Measurements from ENCODE around the gene CCDC112.

DNA sequence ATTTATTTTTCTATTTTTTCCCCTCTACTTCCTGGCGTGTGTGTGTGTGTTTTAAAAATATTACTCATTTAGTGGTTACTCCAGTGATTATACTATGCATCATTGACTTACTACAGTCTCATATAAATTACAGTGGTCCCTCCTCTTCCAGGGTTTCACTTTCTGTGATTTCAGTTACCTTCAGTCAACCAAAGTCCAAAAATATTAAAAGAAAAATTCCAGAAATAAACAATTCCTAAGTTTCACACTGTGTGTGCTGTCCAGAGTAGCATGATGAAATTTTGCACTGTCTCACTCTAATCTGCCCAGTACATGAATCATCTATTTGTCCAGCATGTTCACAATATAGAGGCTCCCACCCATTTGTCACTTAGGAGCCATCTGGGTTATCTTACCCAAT, 47.4 kb upstream of the CCDC112 start:
- TF ChIP-seq, protein P1, sequence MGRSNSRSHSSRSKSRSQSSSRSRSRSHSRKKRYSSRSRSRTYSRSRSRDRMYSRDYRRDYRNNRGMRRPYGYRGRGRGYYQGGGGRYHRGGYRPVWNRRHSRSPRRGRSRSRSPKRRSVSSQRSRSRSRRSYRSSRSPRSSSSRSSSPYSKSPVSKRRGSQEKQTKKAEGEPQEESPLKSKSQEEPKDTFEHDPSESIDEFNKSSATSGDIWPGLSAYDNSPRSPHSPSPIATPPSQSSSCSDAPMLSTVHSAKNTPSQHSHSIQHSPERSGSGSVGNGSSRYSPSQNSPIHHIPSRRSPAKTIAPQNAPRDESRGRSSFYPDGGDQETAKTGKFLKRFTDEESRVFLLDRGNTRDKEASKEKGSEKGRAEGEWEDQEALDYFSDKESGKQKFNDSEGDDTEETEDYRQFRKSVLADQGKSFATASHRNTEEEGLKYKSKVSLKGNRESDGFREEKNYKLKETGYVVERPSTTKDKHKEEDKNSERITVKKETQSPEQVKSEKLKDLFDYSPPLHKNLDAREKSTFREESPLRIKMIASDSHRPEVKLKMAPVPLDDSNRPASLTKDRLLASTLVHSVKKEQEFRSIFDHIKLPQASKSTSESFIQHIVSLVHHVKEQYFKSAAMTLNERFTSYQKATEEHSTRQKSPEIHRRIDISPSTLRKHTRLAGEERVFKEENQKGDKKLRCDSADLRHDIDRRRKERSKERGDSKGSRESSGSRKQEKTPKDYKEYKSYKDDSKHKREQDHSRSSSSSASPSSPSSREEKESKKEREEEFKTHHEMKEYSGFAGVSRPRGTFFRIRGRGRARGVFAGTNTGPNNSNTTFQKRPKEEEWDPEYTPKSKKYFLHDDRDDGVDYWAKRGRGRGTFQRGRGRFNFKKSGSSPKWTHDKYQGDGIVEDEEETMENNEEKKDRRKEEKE (IDR thresholded peaks at IDR 0.05), result no peak
- TF ChIP-seq NFATC3 (CRISPR knock-in tag; IDR thresholded peaks at IDR 0.05), result no peak
- TF ChIP-seq, protein P2, sequence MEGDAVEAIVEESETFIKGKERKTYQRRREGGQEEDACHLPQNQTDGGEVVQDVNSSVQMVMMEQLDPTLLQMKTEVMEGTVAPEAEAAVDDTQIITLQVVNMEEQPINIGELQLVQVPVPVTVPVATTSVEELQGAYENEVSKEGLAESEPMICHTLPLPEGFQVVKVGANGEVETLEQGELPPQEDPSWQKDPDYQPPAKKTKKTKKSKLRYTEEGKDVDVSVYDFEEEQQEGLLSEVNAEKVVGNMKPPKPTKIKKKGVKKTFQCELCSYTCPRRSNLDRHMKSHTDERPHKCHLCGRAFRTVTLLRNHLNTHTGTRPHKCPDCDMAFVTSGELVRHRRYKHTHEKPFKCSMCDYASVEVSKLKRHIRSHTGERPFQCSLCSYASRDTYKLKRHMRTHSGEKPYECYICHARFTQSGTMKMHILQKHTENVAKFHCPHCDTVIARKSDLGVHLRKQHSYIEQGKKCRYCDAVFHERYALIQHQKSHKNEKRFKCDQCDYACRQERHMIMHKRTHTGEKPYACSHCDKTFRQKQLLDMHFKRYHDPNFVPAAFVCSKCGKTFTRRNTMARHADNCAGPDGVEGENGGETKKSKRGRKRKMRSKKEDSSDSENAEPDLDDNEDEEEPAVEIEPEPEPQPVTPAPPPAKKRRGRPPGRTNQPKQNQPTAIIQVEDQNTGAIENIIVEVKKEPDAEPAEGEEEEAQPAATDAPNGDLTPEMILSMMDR (CRISPR knock-in tag; IDR thresholded peaks at IDR 0.05), result no peak
